ENCODE results near the gene IGF1R. TPM values are rescaled to one million over a fixed set of nuclear protein-coding genes. Genes with fewer than 3 reads are reported as not detected.

The IGF1R gene
- total RNA-seq, 1 donor from 2014 or later = 37.4 TPM

DNA sequence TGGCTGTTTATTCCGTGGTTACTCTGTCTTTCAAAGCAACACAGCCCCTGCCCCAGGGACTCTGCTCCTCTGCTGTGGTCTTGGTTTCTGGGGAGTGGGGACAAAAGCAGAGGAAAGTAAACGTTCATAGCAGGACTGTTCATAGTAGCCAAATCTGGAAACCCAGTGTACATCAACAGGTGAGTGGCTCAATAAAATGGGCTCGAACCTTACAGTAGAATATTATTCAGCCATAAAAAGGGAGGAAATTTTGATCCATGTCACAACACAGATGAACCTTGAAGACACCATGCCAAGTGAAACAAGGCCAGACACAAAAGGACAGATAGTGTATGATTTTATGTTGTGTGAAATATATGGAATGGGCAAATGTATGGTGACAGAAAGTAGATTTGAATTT lies 269.1 kb downstream of the IGF1R start:
- DNase-seq = no peak

DNA sequence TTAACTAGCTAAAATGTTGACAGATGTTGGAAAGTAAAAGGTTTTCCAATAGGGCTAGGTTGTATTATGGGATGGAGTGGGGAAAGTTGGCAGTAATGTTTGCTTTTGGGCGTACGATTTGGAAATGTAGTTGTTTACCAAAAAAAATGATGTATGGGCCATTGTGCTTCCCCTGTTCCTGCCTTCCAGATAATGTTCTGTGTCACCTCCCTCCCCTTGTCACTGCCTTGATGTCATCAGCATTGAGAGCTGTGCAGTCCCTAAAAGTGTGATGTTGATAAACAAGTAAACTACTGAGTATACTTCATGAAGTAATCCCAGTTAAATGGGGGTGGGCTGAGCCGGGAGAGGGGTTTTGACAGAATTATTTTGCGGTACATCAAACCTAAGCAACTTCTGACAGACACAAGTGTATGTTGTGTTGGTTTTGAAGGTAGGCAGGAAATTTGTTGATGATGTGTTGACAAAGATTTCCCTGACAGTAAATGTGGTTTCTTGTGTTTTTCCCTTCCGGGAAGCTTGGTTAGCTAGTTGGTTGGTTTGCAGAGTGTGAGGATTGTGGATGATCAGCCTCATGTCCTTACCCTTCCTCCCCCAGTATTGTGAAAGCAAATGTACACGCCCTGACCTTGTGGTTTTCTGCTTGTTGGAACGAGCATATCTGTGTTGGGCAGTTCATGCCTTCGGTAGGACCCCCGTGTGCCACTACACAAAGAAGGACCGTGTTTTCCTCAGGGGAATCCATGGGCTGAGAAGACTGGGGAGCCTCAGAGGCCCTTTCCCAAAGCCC lies 271.9 kb downstream of the IGF1R start:
- no peak for DNase-seq

DNA sequence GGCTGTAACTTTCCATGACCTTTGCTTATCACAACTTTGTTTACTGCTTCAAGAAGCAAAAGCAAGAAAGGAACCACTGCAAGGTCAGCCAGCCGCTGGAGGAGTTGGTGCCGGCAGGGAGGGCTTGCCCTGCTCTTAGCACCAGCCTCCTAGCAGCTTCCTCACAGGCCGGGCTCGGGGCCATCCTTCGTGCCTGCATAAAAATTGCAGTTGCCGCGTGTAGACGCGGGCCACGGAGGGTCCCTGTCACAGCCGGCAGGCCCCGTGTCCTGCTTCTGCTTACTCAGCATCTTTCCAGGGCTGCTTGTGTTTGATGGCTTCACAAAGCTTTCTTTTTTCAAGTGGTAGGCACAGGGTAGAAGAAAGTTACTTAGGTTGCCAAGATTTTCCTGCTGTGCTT lies 274.8 kb downstream of the IGF1R start:
- DNase-seq = no peak

DNA sequence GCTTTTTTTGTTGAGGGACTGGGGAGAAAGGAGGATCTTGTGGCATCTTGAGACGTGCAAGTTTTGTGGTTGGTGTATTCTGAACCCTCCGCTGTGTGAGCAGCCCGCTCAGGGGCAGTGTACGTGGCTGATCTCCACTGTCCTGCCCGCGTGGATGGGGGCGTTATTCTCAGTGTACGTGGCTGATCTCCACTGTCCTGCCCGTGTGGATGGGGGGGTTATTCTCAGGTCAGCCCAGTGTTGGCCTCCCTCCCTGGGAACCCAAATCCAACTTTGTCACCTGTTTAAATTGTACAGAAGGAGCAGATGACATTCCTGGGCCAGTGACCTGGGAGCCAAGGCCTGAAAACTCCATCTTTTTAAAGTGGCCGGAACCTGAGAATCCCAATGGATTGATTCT lies 275.2 kb downstream of the IGF1R start:
- DNase-seq = no peak

DNA sequence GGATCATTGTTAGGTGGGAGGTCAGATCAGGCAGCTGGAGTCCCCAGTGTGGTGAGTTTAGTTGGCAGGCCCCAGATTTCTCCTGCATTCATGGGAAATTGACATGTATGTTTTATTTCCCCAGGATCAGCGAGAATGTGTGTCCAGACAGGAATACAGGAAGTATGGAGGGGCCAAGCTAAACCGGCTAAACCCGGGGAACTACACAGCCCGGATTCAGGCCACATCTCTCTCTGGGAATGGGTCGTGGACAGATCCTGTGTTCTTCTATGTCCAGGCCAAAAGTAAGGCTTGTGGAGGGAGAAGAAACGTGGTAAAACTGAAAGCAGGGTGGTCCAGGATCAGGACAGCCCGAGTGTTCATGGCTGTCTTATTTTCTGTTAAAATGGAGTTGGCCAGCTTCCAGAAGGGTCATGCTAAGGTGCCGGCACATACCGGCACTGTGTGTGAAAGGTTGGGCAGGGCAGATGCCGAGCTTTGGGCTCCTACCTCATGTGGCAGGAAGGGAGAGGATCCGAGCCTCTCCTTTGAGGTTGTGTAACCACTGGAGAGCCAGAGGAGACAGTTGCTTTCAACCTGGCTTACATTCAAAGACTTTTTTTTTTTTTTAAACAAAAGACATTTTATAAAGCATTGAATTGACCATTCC lies 276.2 kb downstream of the IGF1R start:
- no peak for DNase-seq

DNA sequence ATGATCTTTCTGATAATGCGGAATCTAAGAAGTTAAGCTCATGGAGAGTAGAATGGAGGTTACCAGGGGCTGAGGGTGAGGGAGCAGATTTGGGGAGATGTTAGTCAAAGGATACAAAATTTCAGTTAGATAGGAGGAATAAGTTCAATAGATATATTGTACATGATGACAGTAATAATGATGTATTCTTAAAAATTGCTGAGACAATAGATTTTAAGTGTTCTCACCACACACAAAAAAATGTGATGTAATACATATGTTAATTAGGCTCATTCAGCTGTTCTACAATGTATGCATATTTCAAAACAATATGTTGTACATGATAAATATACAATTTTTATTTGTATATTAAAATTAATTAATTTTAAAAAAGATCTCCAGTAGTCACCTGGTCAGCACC lies 277.9 kb downstream of the IGF1R start:
- no peak for DNase-seq

DNA sequence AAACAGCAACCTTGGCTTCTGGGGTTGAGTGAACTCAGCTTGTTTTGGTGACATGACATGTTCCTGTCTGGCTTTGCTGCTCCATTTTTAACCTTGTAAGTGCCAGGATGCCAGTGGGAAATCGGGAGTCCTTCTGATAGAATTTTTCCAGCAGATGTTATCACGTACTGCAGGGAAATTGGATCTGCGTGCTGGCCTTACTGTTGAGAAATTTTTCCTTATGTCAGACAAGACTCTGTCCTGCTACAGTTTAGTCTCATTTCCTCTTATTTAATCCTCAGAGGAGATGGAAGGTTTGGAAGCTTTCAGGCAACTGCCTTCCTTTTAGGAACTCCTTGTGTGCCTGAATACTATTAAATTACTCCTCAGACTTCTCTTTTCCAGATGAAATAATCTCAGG lies 278.7 kb downstream of the IGF1R start:
- no peak for DNase-seq

DNA sequence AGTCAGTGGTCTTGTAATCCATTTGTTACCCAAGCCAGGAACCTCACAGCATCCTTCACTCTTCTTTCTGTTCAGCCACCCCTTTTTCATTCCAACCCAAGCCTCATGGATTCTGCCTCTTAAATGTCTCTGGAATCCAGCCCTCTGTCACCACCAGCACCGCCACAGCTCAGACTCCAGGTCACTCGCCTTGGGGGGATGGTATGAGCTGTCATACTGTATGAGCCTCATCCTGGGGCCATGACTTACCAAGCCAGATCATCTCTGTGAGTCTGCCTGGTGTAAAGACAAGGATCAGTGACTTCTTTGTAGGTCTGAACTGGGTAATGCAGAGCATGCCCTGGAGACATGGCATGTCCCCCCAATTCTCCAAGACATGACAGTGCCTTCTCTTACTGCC lies 279.7 kb downstream of the IGF1R start:
- no peak for DNase-seq

DNA sequence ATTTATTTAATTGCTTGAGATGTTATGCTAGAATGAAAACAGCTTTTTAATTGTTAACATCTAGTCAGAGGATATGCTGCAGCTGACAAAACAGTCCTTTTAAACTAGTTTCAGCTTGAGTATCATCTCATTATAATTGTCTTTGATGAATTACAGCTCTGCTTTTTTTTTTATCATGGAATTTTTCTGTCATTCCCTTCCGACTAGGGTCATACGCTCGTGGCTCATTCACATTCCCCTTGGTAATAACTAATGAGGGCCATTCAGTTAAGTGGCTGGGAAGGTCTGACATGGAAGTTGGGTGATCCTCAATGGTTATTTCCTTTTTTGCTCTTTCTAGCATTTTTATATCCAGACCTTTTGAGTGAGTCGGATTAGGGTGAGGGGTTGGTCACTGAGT lies 282.2 kb downstream of the IGF1R start:
- no peak for DNase-seq

DNA sequence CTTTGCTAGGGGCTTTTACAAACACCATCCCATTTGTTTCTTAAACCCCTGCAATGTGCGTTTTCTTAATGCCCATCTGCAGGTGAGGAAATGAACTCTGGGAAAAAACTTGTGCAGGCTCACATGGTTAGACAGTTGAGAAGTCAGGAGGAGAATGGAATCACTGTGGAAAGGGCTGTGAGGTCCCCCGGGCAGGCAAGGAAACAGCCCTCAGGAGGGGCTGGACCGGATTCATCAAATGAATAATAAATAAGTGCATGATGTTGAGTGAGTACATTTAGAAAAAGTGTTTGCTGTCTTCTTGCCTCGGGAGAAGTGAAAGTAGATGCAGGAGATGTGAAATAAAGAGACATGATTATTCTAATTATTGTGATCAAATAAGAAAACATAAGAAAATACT lies 282.7 kb downstream of the IGF1R start:
- DNase-seq = no peak

DNA sequence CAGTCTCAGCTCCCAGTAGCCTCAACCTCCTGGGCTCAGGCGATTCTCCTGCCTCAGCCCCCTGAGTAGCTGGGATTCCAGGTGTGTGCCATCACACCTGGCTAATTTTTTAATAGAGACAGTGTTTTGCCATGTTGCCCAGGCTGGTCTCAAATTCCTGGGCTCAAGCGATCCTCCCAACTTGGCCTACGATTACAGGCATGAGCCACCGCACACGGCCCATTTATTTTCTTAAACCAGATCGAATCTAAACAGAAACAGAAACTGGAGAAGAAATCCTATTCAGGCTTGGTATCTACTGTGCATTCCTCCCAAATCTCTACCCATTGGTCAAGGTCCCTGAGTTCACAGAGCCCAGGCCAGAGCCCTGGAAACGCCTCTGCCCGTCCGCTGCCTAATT lies 285.1 kb downstream of the IGF1R start:
- DNase-seq = no peak

DNA sequence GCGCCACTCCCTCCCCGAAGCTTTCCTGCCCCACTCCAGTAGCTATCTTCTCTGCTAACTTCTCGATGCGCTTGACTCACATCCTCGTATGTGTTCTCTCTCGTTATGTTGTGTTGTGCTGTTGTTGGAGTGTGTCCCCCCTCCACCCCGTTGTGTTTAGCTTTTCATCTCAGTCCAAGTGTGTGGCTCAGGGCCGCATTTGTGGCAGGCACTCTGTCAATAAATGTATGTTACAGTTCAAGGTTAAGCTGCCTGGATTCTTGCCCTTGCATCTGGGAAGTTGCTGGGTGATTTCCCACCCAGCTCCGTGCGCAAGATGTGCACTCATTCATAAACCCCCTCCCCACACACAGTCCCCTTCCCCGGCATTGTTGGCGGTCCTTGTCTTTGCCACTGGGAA lies 287.4 kb downstream of the IGF1R start:
- DNase-seq = no peak

DNA sequence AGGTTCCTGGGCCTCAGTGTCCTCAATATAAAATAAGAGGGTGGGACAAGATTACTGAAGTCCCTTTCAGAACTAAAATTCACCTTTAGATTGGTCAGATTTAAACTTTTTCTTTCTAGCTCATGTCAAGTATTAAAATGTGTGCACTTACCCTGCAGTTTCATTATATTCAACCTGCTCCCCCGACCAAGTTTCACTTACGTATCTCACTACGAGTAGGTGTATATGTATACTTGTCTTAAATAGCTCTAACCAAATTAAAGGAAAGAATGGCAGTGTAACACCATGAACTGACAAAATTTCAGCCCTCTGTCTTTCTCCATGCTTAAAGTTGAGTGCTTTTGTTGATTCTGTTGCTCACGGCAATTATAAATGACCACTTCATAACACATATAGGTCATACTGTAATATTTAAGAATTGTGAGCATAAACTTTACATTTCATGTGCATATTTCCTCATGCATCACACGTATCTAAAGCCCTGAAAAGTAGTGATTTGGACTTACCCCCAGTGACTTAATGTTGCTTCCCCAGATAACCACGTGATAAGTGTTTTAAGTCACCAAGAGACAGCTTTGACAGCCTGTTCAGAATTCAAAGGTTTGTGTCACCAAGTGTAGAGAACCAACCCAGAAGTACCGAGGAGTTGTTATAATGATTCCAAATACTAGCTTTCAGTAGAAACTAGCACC lies 289.2 kb downstream of the IGF1R start:
- no peak for DNase-seq

DNA sequence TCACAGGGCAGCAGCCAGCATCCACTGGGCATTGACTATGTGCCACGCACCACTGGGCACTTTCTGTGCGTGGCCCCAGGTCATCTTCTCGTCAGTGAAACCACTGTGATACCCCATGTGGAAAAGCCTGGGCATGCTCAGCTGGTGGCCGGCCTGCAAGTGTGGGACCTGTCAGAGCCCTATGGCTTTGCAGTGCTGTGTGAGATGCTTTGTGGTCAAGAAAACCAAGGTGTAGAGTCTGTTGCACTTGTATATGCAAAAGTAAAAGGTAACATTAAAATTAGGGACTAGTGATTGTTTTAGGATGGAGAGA lies 289.7 kb downstream of the IGF1R start:
- no peak for DNase-seq

DNA sequence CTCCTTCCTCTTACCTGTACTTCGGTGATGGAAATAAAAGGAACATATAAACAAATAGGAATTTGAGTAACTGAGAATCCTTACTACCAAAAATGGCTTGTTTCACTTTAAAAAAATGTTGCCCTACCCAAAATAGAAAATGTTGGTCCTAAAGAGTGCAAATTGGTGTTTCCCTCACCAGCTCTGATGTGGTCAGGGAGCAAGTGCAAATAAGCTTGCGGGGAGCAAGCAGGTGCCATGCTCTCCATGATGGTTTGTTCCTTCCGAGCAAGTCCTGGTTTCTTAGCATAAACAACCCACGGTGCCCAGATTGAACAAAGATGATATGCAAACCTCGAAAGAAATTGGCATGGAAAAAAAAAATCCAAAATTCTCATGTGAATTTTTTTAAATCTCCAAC lies 290.5 kb downstream of the IGF1R start:
- DNase-seq = no peak

DNA sequence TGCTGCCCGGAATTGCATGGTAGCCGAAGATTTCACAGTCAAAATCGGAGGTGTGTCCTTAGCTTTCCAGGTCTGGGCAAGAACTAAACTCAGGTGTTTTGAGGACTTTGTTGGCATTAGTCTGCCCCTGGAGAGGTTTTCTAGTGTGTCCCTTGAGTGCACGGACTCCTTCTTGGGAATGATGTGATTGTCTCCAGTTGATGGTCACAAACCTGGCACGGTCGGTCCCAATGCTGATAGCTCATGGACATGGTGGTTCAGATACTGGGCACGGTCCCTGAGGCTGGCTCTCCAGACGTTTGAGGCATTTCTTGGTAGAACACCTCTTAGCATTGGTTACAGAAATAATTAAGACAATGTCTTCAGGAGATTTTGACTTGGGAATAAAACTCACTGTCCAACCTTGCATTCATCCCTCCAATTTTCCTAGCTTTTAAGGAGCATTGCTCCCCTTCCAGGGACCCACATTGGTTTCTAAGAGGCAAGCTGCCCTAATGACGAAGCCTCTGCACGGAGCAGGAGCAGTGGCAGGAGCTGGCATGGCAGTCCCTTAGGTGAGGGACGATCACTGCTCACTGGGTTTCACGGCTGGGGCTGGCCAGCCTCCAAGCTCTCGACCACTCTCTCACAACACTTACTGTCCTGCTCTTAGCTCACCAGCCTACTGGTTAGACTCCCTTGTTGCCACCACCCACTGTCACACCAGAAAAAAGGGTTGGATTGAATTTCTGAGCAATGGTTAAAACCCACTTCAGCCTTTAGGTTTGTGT lies 291.2 kb downstream of the IGF1R start:
- DNase-seq = no peak

DNA sequence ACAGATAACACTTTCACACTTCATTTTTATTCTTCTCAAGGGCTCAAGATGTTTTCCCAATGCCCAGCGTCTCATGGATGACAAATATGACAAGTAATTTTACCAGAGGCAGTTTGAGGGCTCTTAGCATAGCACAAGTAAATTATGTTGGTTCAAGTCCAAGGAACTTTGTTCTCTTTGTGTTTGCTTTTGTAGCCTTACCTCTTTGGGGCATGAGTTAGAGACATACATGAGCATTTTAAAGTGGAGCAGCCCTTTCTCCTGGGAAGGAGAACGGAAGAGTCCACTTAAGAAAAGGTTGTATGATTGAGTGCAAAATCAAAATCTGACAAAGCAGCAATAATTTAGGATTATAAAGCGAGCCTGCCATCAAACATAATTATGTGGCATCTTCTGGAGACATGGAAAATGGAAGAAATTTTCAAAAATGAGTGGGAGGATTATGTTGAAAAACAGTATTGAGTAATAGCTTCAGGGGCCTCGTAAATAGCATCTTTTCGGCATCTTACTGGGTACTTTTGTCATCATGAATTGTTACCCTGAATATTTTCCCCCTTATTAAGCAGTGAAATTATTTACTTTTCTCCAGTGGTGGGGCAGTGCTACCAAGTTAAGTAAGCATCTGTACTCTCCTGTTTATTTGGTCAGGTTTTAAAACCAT lies 293.4 kb downstream of the IGF1R start:
- DNase-seq = no peak

DNA sequence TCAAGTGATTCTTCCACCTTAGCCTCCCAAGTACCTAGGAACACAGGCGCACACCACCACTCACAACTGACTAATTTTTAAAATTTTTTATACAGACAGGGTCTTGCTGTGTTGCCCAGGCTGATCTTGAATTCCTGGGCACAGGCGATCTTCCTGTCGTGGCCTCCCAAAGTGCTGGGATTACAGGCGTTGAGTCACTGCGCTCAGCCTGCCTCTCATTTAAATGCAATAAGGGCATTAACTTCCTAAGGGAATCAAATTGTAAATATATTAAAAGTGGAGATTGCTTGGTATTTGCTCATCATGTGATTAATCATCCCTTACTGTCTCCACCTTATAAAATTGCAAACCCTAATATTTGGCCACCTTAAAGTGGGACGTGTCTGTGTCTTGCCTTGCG lies 294.1 kb downstream of the IGF1R start:
- DNase-seq = no peak

DNA sequence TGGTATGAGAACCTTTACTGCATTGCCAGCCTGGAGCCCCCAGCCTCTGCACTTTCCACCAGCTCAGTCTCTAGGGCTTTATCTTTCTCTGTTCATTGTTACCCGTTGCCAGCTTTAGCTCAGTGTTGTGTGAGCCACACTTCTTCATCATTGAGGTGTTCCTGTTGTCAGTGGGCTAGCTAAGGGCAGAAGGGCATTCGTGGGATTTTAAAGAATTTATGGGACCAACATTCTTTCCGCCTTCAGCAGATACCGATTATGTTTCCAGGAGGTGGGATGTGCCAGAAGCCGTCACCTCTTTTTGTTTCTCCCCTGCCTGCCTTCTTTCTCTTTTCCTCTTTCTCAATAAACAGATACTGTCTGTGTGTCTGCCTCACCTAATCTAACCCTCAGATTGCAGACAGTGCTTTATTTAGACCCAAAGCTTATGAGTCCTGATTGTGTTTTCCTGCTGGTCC lies 294.7 kb downstream of the IGF1R start:
- no peak for DNase-seq

DNA sequence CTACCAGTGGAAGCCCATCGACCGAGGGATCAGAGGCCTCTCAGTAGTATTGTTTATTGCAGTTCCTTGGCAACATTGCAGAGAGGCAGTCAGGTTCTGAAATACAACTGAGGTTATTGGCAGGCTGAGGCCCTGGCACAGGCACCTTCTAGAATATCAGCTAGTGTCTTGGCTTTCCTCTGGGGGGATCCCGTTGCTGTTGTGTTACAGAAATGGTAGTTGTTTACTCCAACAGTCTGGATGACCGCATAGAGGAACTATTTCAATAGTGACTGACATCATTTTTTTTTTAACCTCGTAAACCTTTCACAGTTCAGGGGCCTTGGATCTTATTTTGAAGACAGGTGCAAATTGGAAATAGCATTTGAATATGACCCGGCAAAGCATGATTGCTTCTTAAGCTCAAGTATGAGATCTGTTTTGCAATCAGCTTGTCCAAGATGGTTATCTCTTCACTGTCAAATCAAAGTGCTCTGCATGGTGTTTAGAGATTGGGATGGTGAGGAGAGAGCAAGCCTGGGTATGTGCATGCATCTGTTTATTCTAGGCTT lies 295.3 kb downstream of the IGF1R start:
- no peak for DNase-seq

DNA sequence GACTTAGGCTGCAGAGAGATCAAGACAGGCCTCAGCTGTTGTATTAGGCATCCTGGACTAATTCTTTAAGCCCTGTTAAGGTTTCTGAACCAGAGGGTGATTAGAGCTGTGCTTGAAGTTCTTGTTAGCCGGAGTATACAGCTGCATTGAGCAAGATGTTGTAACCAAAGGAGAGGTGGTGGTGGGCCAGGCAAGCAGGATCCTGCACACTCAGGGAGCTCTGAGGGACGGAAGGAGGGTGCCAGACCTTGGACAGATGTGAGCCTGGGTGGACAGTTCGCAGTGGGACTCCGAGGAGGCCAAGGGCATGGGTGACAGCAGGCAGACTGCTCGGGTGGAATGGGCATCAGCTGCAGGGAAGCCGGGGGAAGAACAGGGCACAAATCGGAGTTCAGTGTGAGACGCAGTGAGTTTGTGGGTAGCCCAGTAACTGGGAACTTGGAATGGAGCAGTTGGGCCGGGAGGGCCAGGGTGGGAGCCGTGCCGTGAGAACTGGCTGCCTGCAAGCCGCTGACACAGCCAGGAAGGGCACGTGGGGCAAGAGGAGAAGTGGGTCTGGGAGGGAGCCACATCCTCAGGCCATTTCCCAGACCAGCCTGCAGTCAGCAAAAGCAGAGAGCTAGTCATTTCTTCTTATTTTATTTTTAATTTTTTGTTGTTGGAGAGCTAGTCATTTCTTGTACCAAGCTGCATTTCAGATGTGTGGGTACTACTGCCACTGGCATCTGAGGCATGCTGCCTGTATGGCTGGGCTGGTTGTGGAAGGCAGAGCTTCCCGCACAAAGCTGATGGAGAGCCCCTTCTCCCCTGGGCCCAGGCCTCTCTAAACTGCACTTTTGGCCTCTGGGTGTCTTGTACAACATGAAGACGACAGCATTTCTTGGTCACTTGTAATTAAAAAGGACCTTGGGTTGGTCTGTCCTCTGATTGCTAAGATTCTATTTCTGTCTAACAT lies 298.2 kb downstream of the IGF1R start:
- DNase-seq = no peak

Measured in occipital lobe (tissue), 2 donors.